Activated T-cell treated with anti-CD3 and anti-CD28 coated beads for 24 hours (primary cell): Measurements from ENCODE around the gene ZNF281.
A peak's percentile ranks its signal among the peaks of the same experiment; 100 is the strongest.
"Not testable (repeated sequence)": the region's sequence is repeated elsewhere in the genome, so short reads cannot be mapped to it uniquely, and the experiment has no call there.

ENCODE experiments used
- DNase-seq: peaks from one replicate; pipeline ENCODE4 v3.0.0-alpha.2; 2020; ENCODE audit warnings: low read depth

ZNF281 gene

DNA sequence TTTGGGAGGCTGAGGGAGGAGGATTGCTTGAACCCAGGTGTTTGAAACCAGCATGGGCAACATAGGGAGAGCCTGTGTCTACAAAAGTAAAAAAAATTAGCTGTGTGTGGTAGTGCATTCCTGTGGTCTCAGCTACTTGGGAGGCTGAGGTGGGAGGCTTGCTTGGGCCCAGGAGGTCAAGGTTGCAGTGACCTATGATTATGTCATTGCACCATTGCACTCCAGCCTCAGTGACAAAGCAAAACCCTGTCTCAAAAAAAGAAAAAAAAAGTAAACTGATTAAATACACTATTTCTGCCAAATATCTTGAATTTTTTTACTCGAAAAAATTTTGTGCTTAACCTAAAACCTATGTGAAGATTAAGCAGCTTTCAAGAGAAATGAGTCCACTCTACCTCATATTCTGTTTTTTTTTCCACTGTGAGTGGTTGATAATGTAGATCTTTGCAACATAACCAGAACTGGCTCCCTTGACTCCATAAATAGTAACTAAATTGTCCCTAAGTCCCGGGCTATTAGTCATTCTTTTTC is 19.4 kb upstream of the ZNF281 start:
- no peak for DNase-seq

DNA sequence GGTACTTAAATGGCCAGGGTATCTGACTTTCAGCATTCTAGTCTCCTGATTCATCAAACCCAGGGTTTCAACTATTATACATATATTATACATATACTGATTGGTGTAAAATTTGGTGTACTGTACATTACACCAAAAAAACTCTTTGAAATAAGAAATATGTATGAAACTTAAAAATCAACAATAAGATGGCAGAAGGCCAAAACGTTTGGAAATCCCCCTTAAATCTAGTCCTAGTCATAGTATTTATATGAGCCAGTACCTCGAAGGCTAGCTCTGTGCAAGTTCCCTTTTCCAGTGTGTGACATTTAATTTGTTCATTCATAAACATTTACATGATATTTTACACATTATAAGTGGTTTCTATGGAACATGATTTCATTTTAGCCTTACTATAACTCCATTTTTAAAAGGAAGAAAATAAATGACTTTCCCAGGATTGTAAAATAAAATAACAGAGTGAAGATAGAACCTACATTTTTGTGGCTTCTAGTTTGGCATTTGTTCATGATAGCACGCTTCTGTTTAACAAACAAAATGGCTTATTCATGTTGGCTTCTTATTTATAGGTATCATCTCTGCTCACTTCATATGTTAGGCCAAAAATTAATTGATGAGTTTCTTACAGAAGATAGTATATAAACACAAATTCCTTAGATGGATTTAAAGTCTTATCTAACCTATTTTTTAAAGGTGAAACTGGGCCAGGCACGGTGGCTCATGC is 18.8 kb upstream of the ZNF281 start:
- DNase-seq: no peak

DNA sequence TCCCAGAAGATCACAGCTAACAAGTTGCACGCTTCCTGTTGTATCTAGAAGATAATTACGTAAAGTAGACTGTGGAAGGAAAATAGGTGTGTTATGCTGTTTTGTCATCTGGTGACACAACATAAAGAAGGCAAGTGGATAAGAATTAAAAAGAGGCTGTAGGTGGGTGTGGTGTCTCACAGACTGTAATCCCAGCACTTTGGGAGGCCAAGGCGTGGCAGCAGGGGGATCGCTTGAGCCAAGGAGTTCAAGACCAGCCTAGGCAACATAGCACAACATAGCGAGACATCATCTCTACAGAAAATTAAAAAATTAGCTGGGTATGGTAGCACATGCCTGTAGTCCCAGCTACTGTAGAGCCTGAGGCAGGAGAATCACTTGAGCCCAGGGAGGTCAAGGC is 17.9 kb upstream of the ZNF281 start:
- no peak for DNase-seq

- no peak for DNase-seq
Measured at GRCh38 chr1:200426196-200426595, 16.4 kb upstream of the ZNF281 start.

- no peak for DNase-seq
Measured at GRCh38 chr1:200423235-200423634, 13.4 kb upstream of the ZNF281 start.

DNA sequence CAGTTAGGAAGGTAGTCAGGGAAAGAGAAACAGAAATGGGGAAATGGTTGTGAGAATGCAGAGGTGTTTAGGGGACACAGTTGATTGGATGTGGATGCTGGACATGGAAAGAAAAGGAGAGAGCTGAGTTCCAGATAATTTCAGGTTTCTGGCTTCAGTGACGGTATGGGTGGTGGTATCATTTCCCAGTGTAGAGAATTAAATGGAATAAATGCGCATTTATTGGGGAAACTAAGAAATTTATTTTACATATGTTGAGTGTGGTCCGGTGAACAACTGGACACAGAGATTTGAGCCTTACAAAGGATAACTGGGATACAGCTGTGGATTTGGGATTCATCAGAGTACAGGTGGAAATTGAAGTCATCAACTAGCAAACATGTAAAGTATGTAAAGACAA is 12.4 kb upstream of the ZNF281 start:
- DNase-seq: no peak

DNA sequence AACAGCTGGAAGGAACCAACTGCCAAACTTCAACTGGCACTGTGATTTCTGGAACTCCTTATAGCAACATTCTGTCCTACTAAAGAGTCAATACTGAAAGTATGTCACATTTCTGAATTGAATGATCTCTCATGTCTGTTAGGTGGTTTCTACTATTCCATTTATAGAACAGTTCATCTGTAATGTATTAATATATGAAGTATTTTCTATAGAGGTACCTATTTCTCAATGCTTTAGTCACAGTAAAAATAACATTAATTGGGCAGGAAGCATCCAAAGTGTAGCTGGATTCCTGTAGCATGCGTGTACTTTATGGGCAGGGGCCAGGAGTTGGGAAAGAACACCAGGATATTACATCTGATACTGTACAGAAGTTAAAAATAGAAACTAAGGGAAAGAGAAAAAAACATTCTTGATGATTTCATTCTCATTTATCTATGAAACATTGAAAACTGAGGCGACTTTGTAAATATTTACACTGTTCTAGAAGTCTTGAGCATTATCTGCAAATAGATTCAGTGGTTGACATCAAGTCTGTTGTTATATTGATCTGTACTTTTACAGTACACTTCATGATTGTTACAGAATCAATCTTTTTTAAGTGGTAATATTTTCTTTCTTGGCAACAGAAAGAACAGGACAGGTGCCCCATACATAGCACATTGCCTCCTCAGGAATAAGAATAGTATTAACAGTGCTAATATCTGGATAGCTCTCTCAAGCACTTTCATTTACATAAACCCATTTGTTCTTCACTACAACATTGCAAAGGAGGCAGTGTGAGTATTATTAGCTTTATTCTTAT is 6.2 kb upstream of the ZNF281 start:
- no peak for DNase-seq

DNA sequence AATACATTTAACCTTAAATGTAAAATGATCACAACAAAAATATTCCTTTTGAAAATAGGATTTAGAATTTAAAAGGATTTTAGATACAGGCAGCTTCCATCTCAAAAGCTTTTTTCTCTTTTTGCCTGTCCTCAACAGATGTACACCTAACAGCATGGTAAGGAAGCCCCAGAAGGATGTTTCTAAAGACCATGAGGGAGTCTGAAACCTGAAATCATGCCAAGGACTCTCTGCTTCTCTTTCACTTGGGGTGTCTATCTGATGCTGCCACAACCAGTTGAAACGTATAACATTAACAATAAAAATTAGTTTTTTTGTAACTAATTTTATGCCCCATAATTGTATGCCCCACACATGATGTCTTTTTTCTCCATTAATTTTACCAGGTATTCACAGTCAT is 5.4 kb upstream of the ZNF281 start:
- DNase-seq: no peak

DNA sequence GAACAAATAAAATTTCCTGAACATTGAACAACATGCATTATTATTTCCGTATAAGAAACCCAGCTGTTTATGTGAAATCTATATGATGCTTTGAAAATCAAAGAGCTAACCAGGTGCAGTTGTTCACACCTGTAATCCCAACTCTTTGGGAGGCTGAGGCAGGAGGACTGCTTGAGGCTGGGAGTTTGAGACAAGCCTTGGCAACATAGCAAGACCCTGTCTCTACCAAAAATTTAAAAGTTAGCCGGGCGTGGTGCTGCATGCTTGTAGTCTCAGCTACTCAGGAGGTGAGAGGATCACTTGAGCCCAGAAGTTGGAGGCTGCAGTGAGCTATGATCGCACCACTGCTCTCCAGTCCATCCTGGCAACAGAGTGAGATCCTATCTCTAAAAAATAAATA is 4.8 kb upstream of the ZNF281 start:
- DNase-seq: no peak

DNA sequence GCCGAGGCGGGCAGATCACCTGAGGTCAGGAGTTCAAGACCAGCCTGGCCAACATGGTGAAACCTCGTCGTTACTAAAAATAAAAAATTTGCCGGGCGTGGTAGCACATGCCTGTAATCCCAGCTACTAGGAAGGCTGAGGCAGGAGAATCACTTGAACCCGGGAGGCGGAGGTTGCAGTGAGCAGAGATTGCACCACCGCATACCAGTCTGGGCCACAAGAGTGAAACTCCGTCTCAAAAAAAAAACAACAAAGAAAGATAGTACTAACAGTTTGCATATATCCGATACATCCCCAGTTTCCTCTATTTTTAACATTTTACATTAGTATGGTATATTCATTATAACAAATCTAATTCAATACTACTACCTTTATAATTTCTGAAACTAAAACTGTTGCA is 3.9 kb upstream of the ZNF281 start:
- DNase-seq: not testable (repeated sequence)

DNA sequence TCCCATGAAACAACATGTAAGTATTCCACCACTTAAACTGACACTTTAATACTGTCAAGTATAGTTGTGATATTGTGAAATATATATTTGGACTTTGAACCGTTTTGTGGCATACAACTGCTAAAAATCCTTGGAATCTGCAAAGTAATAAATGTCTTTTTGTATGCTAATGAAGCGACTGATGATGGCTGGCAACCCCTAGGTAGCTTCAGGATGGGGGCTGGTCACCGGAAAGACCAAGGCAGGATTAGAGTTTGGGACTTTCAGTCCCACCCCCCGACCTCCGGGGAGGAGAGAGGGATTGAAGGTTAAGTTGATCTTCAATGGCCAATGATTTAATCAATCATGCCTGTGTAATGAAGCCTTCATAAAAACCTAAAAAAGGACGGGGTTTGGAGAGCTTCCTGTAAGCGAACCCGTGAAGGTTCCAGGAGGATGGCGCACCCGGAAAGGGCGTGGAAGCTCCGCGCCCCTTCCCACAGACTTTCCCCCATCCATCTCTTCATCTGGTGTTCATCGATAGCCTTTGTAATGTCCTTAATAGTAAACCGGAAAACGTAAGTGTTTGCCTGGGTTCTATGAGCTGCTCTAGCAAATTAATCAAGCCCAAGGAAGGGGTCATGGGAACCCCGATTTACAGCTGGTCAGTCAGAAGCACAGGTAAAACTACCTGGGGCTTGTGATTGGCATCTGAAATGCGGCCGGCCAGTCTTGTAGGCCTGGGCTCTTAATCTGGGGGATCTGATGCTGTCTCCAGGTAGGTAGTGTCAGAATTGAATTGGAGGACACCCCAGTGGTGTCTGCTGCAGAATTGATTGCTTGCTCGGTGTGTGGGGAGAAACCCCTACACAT is 1.8 kb upstream of the ZNF281 start:
- no peak for DNase-seq

- DNase-seq: no peak
Measured at GRCh38 chr1:200410566-200410878, 686 bp upstream of the ZNF281 start.

DNA sequence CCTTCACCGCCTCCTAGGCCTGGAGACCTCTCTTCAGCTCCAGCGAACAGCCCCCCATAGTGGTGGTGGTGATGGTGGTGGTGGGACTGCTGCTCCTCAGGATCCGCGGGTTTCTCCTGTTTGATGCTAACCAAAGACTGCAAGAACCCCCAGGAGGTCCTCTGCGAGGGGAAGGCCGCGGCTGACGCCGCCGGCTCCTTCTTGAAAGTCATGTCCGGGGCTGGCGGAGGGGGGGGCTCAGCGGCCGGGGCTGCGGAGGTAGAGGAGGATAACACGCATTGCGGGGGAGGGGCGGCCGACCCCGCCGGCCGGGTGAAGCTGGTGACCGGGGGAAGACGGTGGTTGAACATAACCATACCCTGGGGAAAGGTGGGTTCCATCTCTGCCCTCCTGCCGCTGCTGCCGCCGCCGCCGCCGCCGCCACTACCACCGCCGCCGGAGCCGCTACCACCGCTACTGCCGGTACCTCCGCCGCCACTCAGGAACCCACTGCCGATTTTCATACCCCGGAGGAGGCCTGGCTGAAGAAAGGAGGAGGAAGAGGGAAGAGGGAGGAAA is 554 bp downstream of the ZNF281 start:
- DNase-seq: peak; percentile 22

- DNase-seq: no peak
Measured at GRCh38 chr1:200406161-200406797, 3.6 kb downstream of the ZNF281 start.

DNA sequence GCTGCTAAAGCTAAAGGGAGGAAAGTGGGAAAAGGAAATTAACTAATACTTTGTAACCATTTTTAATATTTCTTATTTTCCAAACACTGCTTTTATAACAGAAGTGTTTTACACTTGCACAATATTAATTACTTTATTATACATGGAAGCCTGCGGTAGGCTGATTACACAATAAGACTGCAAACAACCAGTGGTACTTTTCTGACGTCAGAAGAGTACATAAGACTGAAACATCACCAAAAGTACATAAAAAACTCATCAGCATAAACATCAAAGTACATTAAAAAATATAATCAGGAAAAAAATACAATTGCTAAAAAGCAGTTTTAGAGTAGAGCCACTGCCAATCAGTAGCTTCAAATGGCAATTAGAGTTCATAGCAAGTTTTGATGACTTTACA is 4.6 kb downstream of the ZNF281 start:
- DNase-seq: no peak

GRCh38 chr1:200401708-200402107 is 8.1 kb downstream of the ZNF281 start:
- no peak for DNase-seq

DNA sequence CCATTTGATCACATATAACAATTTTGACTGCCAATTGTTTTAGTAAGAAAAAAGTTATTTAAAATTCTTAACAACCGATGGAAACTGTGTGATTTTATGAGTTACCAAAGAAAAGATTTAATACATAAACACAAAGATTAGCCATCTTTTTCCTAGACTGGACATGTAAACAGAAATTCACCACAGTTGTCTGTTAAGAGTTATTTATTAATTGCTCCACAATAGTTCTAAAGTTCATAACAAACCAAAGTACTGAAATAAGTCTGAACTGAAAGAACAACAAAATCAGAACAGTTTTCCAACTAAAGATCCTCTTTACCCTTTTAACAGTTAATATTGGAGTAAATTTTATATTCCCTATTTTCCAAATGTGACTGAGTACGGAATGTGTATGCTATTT is 8.6 kb downstream of the ZNF281 start:
- no peak for DNase-seq

DNA sequence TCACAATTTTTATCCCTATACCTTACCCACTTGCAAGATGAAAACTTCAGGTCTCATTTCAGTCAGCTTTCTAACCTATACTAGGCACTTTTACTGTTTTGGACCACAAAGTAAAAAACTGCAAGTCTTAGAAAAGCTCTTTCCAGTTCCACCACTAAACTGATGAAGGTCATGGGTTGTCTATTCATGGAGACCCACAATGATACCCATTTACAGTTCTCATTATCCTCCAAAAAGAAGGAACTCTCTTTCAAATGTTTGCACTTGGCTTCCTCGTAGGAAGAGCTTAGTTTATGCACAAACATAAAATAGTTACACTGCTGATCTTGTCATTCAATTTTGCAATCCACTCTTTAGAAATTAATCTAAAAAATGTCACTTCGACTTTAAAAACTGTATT is 9.3 kb downstream of the ZNF281 start:
- no peak for DNase-seq

- DNase-seq: no peak
Measured at GRCh38 chr1:200399860-200400259, 10.0 kb downstream of the ZNF281 start.

DNA sequence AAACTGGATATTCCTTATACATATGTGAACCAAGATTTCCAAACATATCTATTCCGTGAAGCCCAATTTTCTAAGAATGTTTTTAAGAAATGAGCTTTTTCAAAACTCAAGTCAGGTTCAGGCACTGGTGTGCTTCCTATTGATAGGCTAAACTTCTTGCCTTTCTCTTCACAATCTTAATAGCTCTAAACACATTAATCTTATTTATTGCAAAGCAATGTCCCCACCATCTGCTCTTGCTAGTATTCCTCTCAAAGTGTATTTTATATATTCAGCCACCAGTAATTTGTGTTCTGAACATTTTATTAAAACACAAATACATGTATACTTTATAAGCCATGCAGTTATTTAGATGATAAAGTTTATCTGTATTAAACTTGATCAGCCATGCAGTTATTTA is 11.5 kb downstream of the ZNF281 start:
- DNase-seq: no peak

- no peak for DNase-seq
Measured at GRCh38 chr1:200392625-200393185, 17.1 kb downstream of the ZNF281 start.

DNA sequence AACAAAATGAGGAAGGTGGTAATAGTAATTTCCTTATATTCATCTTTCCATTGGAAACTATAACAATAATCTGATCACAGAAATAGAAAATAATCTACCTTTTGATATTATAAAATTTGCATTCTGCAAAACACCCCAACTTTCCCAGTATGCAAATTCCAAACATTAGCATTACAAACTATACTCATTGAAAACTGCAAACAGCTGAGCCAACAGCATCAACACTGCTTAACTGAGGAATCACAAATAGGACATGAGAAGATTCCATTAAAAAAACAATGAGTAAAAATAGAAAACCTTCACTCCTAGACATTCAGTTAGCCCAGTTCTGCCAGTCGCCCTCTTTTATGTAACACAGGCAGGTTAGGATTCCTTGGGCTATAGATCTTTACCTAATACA is 18.1 kb downstream of the ZNF281 start:
- no peak for DNase-seq
